Liver (tissue), 9 donors: ENCODE measurements around the gene ZBTB11. TPM values are rescaled to one million over a fixed set of nuclear protein-coding genes. Genes with fewer than 3 reads are reported as not detected.

Source experiments
- DNase-seq: peaks from one replicate; pipeline ENCODE4 v3.0.0-alpha.2; 2017; ENCODE audit warnings: low spot score
- H3K27ac ChIP-seq, 2 donors: one replicate each; pipeline ENCODE4 v1.7.0; 2013; ENCODE audit warnings: inconsistent platforms in 2 of 2, low read length in 2 of 2, control low read depth in 1 of 2, low read depth in 1 of 2, mild to moderate bottlenecking in 1 of 2
- H3K27me3 ChIP-seq, 4 donors: one replicate each; pipeline versions ENCODE4 v1.6.1 to v1.7.0; 2013; ENCODE audit warnings: low read length in 3 of 4, inconsistent platforms in 1 of 4, mild to moderate bottlenecking in 1 of 4, moderate library complexity in 1 of 4; ENCODE audit not compliant: control insufficient read depth in 4 of 4, insufficient read depth in 4 of 4
- H3K36me3 ChIP-seq, 4 donors: one replicate each; pipeline versions ENCODE4 v1.6.1 to v1.7.0; 2013; ENCODE audit warnings: low read length in 3 of 4, mild to moderate bottlenecking in 3 of 4, low read depth in 1 of 4, moderate library complexity in 1 of 4; ENCODE audit not compliant: control insufficient read depth in 4 of 4, insufficient read depth in 3 of 4
- H3K4me1 ChIP-seq, 4 donors: one replicate each; pipeline versions ENCODE4 v1.6.1 to v1.7.0; 2013; ENCODE audit warnings: low read length in 3 of 4, mild to moderate bottlenecking in 3 of 4, moderate library complexity in 1 of 4; ENCODE audit not compliant: control insufficient read depth in 4 of 4, insufficient read depth in 4 of 4
- H3K4me3 ChIP-seq, 3 donors: one replicate each; pipeline versions ENCODE4 v1.6.1 to v1.7.0; 2013; ENCODE audit warnings: low read length in 3 of 3, control low read depth in 1 of 3, low read depth in 1 of 3, mild to moderate bottlenecking in 1 of 3
- H3K9ac ChIP-seq, 2 donors: one replicate each; pipeline ENCODE4 v1.7.0; 2013; ENCODE audit warnings: low read length in 2 of 2, mild to moderate bottlenecking in 2 of 2, moderate library complexity in 2 of 2, control low read depth in 1 of 2, low read depth in 1 of 2
- H3K9me3 ChIP-seq, 4 donors: one replicate each; pipeline versions ENCODE4 v1.6.1 to v1.7.0; 2013; ENCODE audit warnings: low read length in 3 of 4; ENCODE audit not compliant: control insufficient read depth in 4 of 4
- FOXA1 ChIP-seq: IDR thresholded peaks from 2 replicates; pipeline ENCODE4 v1.6.1; 2016; ENCODE audit warnings: antibody characterized with exemption
- FOXA2 ChIP-seq: IDR thresholded peaks from 2 replicates; pipeline ENCODE4 v1.6.1; 2016; ENCODE audit warnings: antibody characterized with exemption
- GABPA ChIP-seq, 2 donors: IDR thresholded peaks in 1 of 2; conservative IDR thresholded peaks in 1 of 2; 2 replicates each; pipeline ENCODE4 v1.6.1; 2016; ENCODE audit warnings: antibody characterized with exemption in 2 of 2, mild to moderate bottlenecking in 1 of 2, moderate library complexity in 1 of 2
- HNF4A ChIP-seq, 2 donors: conservative IDR thresholded peaks; 2 replicates each; pipeline ENCODE4 v1.6.1; 2016; ENCODE audit warnings: antibody characterized with exemption in 2 of 2, mild to moderate bottlenecking in 2 of 2
- HNF4G ChIP-seq: IDR thresholded peaks from 2 replicates; pipeline ENCODE4 v1.6.1; 2016; ENCODE audit warnings: antibody characterized with exemption
- JUND ChIP-seq, 2 donors: IDR thresholded peaks; 2 replicates each; pipeline ENCODE4 v1.6.1; 2016; ENCODE audit warnings: antibody characterized with exemption in 2 of 2
- MAX ChIP-seq: IDR thresholded peaks from 2 replicates; pipeline ENCODE4 v1.6.1; 2016; ENCODE audit warnings: antibody characterized with exemption
- NR2F2 ChIP-seq: IDR thresholded peaks from 2 replicates; pipeline ENCODE4 v1.6.1; 2016; ENCODE audit warnings: antibody characterized with exemption
- RXRA ChIP-seq, 2 donors: IDR thresholded peaks; 2 replicates each; pipeline ENCODE4 v1.6.1; 2017 to 2018; ENCODE audit warnings: antibody characterized with exemption in 2 of 2, mild to moderate bottlenecking in 1 of 2
- TAF1 ChIP-seq: conservative IDR thresholded peaks from 2 replicates; pipeline ENCODE4 v1.6.1; 2016; ENCODE audit warnings: antibody characterized with exemption, mild to moderate bottlenecking
- YY1 ChIP-seq: IDR thresholded peaks from 2 replicates; pipeline ENCODE4 v1.6.1; 2016; ENCODE audit warnings: antibody characterized with exemption, mild to moderate bottlenecking
- ZBTB33 ChIP-seq: IDR thresholded peaks from 2 replicates; pipeline ENCODE4 v1.6.1; 2016; ENCODE audit warnings: antibody characterized with exemption
- WGBS: extraction: QIAGEN DNeasy Blood & Tissue Kit; methylation state at CpG from one replicate; pipeline ENCODE4 v1.1.7; 2013; 5-methylcytosine and 5-hydroxymethylcytosine counted together
- polyA plus RNA-seq, 2 donors: library from polyadenylated mRNA; stranded (reverse) in 1 of 2; unstranded in 1 of 2; fragments of 200-250 nt in 1 of 2; fragments of >200 nt in 1 of 2; fragmentation: Nextera tagmentation in 1 of 2; extraction: Ambion mirVana in 1 of 2; gene quantifications; one replicate each; pipeline versions ENCODE4 v1.2.1 to v1.2.3, GENCODE V29; 2013 to 2015
- total RNA-seq, 2 donors: library from RNA; depleted of rRNA; stranded (reverse); fragments of >200 nt; gene quantifications; one replicate each; pipeline ENCODE4 v1.2.3, GENCODE V29; 2014
- TF ChIP-seq, protein P1 (sequence below): fragments of 150-350 bp; IDR thresholded peaks from 2 replicates; pipeline ENCODE4 v1.5.1; 2017; ENCODE audit warnings: improper control_type of control experiment, low read depth, low read length; ENCODE audit not compliant: missing input control
- donor health status: healthy.
- donor health status: healthy.
- donor health status: healthy.
- donor health status: healthy.
- donor health status: healthy.

ZBTB11 gene
- total and polyA plus RNA-seq, 4 donors = 3.8 to 18.7 (median 9.2) TPM

DNA sequence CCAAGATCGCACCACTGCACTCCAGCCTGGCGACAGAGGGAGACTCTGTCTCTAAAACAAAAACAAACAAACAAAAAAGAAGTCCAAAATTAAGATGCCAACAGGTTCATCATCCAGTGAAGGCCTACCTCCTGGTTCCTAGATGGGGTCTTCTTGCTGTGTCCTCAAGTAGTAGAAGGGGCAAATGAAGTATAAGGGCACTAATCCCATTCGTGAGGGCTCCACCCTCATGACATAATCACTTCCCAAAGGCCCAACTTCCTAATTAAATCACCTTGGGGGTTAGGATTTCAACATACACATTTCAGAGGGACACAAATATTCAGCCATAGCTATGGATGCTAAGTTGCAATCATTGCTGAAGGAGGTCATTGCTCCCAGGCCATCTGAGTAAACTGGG is 57.2 kb downstream of the ZBTB11 start:
- Histone ChIP-seq H3K9ac (no peak overlapping the region), H3K4me1 (no peaks in the 10 kb centered on the region), H3K4me3 (no peak overlapping the region), H3K27me3 (no peaks in the 10 kb centered on the region), H3K36me3 (no peaks in the 10 kb centered on the region), H3K27ac (no peak overlapping the region), H3K9me3 (peaks cover 0 to 5% (median under 1%) of the 10 kb centered on the region in 4 donors)
- 95% methylated on average over 3 of the region's 3 CpGs for WGBS
- TF ChIP-seq TAF1 (no peak), HNF4G (no peak), RXRA (IDR thresholded peaks at IDR 0.05) (no peak), ZBTB33 (no peak), HNF4A (conservative IDR thresholded peaks at IDR 0.05) (no peak), FOXA2 (no peak), NR2F2 (no peak), FOXA1 (no peak), GABPA (IDR thresholded peaks at IDR 0.05 in 1 of 2, conservative IDR thresholded peaks at IDR 0.05 in 1 of 2) (no peak)
- no peak for DNase-seq

- no peak overlapping the region for H3K27ac ChIP-seq
- H3K4me1 ChIP-seq = no peaks in the 10 kb centered on the region
- no peak overlapping the region for H3K4me3 ChIP-seq
- no peaks in the 10 kb centered on the region for H3K27me3 ChIP-seq
- H3K9ac ChIP-seq = no peak overlapping the region
- 78% methylated on average over 1 of the region's 1 CpG for WGBS
- no peaks in the 10 kb centered on the region for H3K36me3 ChIP-seq
- peaks cover 0 to 3% (median 0%) of the 10 kb centered on the region in 4 donors for H3K9me3 ChIP-seq
- no peak for TF ChIP-seq HNF4G
- no peak for TF ChIP-seq HNF4A (conservative IDR thresholded peaks at IDR 0.05)
- TF ChIP-seq, protein P1, sequence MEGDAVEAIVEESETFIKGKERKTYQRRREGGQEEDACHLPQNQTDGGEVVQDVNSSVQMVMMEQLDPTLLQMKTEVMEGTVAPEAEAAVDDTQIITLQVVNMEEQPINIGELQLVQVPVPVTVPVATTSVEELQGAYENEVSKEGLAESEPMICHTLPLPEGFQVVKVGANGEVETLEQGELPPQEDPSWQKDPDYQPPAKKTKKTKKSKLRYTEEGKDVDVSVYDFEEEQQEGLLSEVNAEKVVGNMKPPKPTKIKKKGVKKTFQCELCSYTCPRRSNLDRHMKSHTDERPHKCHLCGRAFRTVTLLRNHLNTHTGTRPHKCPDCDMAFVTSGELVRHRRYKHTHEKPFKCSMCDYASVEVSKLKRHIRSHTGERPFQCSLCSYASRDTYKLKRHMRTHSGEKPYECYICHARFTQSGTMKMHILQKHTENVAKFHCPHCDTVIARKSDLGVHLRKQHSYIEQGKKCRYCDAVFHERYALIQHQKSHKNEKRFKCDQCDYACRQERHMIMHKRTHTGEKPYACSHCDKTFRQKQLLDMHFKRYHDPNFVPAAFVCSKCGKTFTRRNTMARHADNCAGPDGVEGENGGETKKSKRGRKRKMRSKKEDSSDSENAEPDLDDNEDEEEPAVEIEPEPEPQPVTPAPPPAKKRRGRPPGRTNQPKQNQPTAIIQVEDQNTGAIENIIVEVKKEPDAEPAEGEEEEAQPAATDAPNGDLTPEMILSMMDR = no peak
- TF ChIP-seq YY1 = no peak
- no peak for TF ChIP-seq MAX
- no peak for TF ChIP-seq JUND (IDR thresholded peaks at IDR 0.05)
- DNase-seq = no peak
Observed at GRCh38 chr3:101618726-101619125, 58.2 kb downstream of the ZBTB11 start.

DNA sequence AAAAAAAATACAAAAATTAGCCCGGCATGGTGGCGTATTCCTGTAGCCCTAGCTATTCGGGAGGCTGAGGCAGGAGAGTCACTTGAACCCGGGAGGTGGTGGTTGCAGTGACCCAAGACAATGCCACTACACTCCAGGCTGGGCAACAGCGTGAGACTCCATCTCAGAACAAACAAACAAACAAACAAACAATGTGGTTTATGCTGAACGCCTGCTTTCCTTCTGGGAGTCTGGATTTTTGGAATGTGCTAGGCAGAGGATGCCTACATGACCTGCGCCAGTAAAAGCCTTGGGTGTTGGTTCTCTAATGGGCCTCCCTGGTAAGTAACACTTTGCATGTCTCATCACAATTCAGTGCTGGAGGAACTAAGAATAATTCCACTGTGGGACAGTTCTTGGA is 59.5 kb downstream of the ZBTB11 start:
- TF ChIP-seq ZBTB33 (no peak), MAX (no peak), YY1 (no peak)
- 90% methylated on average over 7 of the region's 7 CpGs for WGBS

More for the DNA sequence above, 59.5 kb downstream of the ZBTB11 start:
- Histone ChIP-seq H3K9me3 (peaks cover 0 to 3% (median 0%) of the 10 kb centered on the region in 4 donors), H3K9ac (no peak overlapping the region), H3K4me3 (no peak overlapping the region), H3K27me3 (no peaks in the 10 kb centered on the region), H3K27ac (no peak overlapping the region), H3K4me1 (no peaks in the 10 kb centered on the region), H3K36me3 (no peaks in the 10 kb centered on the region)
- DNase-seq = no peak
